Breast epithelium (tissue), 3 donors: ENCODE measurements around the gene CAMKK1.

ENCODE experiments used
- CTCF ChIP-seq, 3 donors: fragments of 450-650 bp; IDR thresholded peaks; one replicate each; pipeline ENCODE4 v1.5.1; 2016 to 2017; ENCODE audit warnings: antibody characterized with exemption in 3 of 3, mild to moderate bottlenecking in 3 of 3, moderate library complexity in 3 of 3
- POLR2A ChIP-seq: fragments of 450-650 bp; IDR thresholded peaks from one replicate; pipeline ENCODE4 v1.6.1; 2016; ENCODE audit warnings: antibody characterized with exemption, mild to moderate bottlenecking, moderate library complexity
- POLR2AphosphoS5 ChIP-seq, 3 donors: sonication (generic); formaldehyde crosslinking; IDR thresholded peaks; one replicate each; pipeline ENCODE4 v1.6.1; 2017; ENCODE audit warnings: antibody characterized with exemption in 3 of 3

GRCh38 chr17:3928406-3928805, 35.6 kb upstream of the CAMKK1 start:
- no peak for TF ChIP-seq CTCF (IDR thresholded peaks at IDR 0.05)
- TF ChIP-seq POLR2A = no peak
- no peak for TF ChIP-seq POLR2AphosphoS5 (IDR thresholded peaks at IDR 0.05)
